Activated naive CD8-positive, alpha-beta T cell treated with anti-CD3 and anti-CD28 coated beads, Interleukin-2, amount 10 ng/mL, durations not matched to agents 7 days and 5 days (primary cell): ENCODE data around the gene HMGCS2. TPM values are rescaled to one million over a fixed set of nuclear protein-coding genes. Genes with fewer than 3 reads are reported as not detected.
"Not testable (repeated sequence)": the region's sequence is repeated elsewhere in the genome, so short reads cannot be mapped to it uniquely, and the experiment has no call there.

Experiments used
- ATAC-seq: fragments of 150-1000 bp; cut with Tn5 transposase; one replicate; pipeline ENCODE4 v1.10.0; 2021; ENCODE audit warnings: low read depth, moderate library complexity
- POLR2A ChIA-PET: fragments of 350-600 bp; sonication (Branson Sonifier 250); formaldehyde crosslinking; loops from one replicate; lab custom pipeline; 2021; ENCODE audit warnings: antibody characterized with exemption; lab: Charles Lee
- DNase-seq: peaks from one replicate; pipeline ENCODE4 v3.0.0; 2021
- H3K27ac Mint-ChIP-seq: one replicate; pipeline ENCODE4 v1.8.0; 2022; ENCODE audit warnings: mild to moderate bottlenecking, mixed read lengths
- H3K27me3 Mint-ChIP-seq: one replicate; pipeline ENCODE4 v1.8.0; 2022; ENCODE audit warnings: mild to moderate bottlenecking, moderate library complexity, mixed read lengths
- H3K36me3 Mint-ChIP-seq: one replicate; pipeline ENCODE4 v1.8.0; 2021; ENCODE audit warnings: mild to moderate bottlenecking, mixed read lengths
- H3K4me1 Mint-ChIP-seq: one replicate; pipeline ENCODE4 v1.8.0; 2021; ENCODE audit warnings: mixed read lengths
- H3K4me3 Mint-ChIP-seq: one replicate; pipeline ENCODE4 v1.8.0; 2022; ENCODE audit warnings: mild to moderate bottlenecking, moderate library complexity, mixed read lengths
- H3K9me3 Mint-ChIP-seq: one replicate; pipeline ENCODE4 v1.8.0; 2021; ENCODE audit warnings: mixed read lengths
- total RNA-seq, 2 experiments: library from RNA; stranded (reverse); gene quantifications; one replicate each; pipeline ENCODE4 v1.2.3, GENCODE V29; 2021

Gene HMGCS2
- total RNA-seq, 2 experiments from 2014 or later = not detected

DNA sequence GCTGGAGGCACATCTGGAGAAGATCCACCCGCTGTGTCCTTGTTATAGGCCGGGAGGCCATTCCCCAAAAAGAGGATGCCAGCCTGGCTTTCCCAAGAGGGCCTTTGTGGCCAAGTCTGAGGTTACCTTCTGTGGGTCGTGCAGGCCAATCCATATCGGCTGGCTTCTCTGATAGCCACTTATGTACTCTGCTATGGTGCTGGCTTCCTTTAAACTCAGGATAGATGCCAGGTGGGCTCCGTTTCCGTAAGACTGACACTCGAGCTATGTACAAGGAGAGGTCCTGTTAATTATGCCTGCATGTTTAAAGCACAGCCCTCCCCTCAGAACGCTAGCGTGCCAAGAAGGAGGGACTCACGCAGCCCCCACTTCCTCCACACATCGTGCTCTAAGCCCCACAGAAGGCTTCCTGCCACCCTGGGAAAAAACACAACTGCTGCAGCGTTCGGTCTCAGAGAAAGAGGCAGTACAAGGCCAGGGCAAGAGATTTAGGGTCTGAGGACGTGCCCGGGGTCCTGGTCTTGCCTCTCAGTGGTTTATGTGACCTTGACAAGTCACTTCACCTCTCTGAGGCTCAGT, 31.0 kb upstream of the HMGCS2 start:
- peaks cover 8% of the 10 kb centered on the region for H3K36me3 Mint-ChIP-seq
- H3K27me3 Mint-ChIP-seq = peaks cover 4% of the 10 kb centered on the region
- ATAC-seq (peak; percentile 88), DNase-seq (peak; percentile 46)
- POLR2A ChIA-PET = interaction anchor here (1.3 to 2.1 kb wide), 2 partner anchors 9 to 55 kb away, joined by 3 to 8 read pairs; no protein-coding TSS in a partner anchor
- H3K27ac Mint-ChIP-seq = peak overlapping the region; percentile 88
- peak overlapping the region; percentile 84 for H3K4me3 Mint-ChIP-seq
- no peaks in the 10 kb centered on the region for H3K9me3 Mint-ChIP-seq
- H3K4me1 Mint-ChIP-seq = peaks cover 22% of the 10 kb centered on the region

DNA sequence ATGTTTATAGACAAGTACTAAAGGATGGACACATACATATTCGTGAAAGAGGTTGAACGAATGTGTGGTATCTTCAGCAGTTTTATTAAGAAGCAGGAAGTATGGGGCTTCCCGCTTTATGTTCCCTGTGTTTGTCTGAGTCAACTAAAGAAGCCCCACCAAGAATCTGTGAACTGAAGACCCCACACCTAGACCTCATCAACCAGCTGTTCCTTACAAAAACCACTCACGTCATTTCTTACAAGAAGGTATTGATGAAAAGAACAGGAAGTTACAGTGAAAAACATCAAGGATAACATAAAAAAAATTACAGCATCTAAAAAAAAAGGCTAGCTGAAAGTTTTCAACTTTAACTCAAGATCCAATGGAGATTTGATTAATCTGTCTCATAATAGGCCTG, 30.3 kb upstream of the HMGCS2 start:
- DNase-seq (no peak), ATAC-seq (no peak)
- peaks cover 22% of the 10 kb centered on the region for H3K4me1 Mint-ChIP-seq
- peak overlapping the region; percentile 88 for H3K27ac Mint-ChIP-seq
- H3K27me3 Mint-ChIP-seq = no peaks in the 10 kb centered on the region
- H3K9me3 Mint-ChIP-seq = no peaks in the 10 kb centered on the region
- H3K36me3 Mint-ChIP-seq = peaks cover 14% of the 10 kb centered on the region
- peak overlapping the region; percentile 84 for H3K4me3 Mint-ChIP-seq
- POLR2A ChIA-PET = interaction anchor here (1.3 to 2.1 kb wide), 2 partner anchors 10 to 54 kb away, joined by 3 to 8 read pairs; no protein-coding TSS in a partner anchor

DNA sequence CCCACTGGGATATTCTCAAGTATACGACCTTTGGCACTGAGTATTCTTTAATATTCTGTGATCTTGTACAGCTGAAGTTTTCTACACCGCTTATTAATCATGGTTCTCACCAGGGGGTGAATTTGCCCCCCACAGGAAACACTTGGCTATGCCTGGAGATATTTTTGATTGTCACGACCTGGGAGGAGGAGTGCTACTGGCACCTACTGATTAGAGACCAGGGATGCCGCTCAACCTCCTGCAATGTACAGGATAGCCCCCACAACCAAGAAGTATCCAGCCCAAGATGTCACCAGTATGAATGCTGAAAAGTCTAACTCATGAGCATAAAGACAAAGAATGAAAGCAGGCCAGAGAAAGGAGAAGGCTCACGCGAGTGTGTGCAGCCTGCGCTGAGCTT, 28.9 kb upstream of the HMGCS2 start:
- Mint-ChIP-seq H3K27me3 (no peaks in the 10 kb centered on the region), H3K4me1 (peaks cover 22% of the 10 kb centered on the region), H3K4me3 (peak overlapping the region; percentile 33), H3K27ac (peak overlapping the region; percentile 1), H3K9me3 (no peaks in the 10 kb centered on the region), H3K36me3 (peaks cover 25% of the 10 kb centered on the region)
- DNase-seq (no peak), ATAC-seq (no peak)
- POLR2A ChIA-PET = interaction anchor here (2.1 kb wide), 1 partner anchor 11 kb away, joined by 8 read pairs; no protein-coding TSS in a partner anchor

DNA sequence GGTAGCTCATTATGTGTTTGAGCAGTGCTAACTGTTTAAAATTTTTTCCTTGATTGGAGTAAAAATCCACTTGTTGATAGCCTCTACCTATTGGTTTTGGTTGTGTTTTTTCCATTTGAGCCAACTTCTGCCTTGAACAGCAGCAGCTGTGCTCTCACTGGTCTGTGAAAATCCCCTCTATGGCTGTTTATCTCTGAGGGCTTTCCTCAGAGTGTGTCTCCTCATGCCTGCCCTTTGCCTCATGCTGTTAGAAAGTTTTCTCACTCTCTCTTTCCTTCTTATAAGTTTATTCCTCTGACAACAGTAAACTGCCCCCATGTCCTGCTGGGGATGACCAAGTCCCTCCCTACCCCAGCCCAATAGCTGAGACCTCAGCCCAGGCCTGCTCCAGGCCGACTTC, 28.5 kb upstream of the HMGCS2 start:
- Mint-ChIP-seq H3K9me3 (no peaks in the 10 kb centered on the region), H3K36me3 (peaks cover 25% of the 10 kb centered on the region), H3K27ac (no peak overlapping the region)

DNA sequence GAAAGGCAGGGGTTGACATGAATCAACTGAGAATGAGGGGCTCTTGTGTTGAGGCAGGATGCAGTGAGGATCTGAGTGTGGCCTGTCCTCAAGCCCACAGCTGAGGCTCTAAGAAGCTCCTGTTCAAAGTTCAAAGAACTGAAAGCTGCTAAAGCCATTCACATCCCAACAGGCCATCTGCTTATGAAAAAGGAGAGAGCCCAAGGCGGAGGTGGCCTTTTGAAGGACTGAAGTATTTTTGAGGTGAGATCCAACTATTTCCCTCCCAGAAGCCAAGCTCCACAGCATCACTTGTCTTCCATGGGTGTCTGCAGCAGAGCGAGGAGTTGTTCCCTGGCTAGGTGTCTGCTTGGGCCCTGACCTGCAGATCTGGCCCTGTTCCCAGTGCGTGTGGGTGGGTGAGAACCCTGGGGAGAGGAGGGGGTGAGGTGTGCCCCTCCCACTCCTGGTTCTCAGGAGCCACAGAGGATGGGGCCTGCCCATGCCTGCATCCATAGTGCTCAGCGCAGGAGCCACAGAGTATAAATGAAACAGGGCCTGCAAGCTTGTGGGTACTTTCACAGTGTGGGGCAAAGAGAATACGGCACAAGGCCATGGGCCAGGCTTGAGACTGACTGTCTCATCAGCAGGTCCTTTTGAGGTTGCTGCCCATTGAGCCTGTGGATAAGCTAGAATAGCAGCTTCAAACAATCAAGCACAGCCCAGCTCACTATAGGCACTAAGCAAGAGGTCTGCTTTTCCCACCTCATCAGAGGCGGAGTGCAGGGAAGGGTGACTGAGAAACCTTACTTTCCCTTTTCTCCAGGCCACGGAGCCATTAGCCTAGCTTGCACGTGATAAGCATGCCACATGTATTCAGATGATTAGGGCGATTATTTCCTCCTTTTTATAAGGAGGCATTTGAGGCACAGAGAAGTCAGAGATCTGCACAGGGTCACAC, 26.8 kb upstream of the HMGCS2 start:
- Mint-ChIP-seq H3K4me1 (peaks cover 19% of the 10 kb centered on the region), H3K4me3 (no peak overlapping the region), H3K36me3 (peaks cover 25% of the 10 kb centered on the region), H3K27ac (peak overlapping the region; percentile 30), H3K9me3 (no peaks in the 10 kb centered on the region), H3K27me3 (peaks cover 10% of the 10 kb centered on the region)
- DNase-seq = no peak
- POLR2A ChIA-PET = no interaction called here
- no peak for ATAC-seq

More for the DNA sequence above, 28.5 kb upstream of the HMGCS2 start:
- no peak for DNase-seq
- Mint-ChIP-seq H3K27me3 (no peaks in the 10 kb centered on the region), H3K4me3 (no peak overlapping the region), H3K4me1 (peaks cover 22% of the 10 kb centered on the region)
- no peak for ATAC-seq
- POLR2A ChIA-PET = no interaction called here

DNA sequence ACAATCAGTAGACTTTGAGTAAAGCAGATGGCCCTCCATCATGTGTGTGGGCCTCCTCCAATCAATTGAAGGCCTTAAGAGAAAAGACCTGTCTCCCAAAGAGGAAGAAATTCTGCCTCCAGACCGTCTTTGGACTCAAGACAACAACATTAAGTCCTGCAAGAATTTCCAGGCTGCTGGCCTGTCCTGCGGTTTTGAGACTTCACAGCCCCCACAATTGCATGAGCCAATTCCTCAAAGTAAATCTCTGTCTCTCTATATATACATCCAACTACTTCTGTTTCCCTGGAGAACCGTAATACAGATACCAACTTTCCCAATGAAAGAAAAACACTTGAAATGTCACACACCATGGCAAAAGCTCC, 26.2 kb upstream of the HMGCS2 start:
- Mint-ChIP-seq H3K27me3 (peaks cover 13% of the 10 kb centered on the region), H3K4me1 (peaks cover 18% of the 10 kb centered on the region), H3K9me3 (no peaks in the 10 kb centered on the region), H3K27ac (no peak overlapping the region), H3K36me3 (peaks cover 25% of the 10 kb centered on the region), H3K4me3 (no peak overlapping the region)
- POLR2A ChIA-PET = no interaction called here
- ATAC-seq = no peak
- no peak for DNase-seq

DNA sequence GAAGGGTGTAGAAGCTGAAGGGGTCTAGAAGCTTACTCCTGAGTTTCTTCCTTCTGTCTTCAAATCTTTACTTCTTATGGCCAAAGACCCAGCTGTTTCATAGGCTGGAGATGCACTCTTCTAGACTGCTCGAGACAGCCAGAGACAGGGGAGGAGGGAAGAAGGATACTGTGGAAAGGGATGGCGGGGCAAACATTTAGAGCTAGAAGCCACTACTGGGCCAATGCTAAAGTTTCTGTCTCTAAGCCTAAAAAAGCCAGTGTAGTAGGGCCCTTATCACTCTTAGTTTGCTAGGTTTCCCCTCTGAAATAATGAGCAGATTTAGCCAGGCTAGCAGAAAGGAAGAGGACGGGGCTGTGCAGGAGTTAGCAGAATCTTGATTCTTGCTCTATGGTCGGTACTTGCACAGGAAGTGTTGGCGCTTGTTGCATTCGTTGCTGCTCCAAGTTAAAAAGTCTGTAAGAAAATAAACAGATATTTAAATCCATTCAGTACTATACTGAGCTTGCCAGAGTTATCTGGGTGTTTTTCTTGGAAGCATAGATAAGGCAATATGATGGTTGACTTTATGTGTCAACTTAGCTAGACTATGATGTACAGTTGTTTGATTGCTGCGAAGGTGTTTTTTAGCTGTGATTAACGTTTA, 25.6 kb upstream of the HMGCS2 start:
- Mint-ChIP-seq H3K4me3 (no peak overlapping the region), H3K27ac (no peak overlapping the region), H3K9me3 (no peaks in the 10 kb centered on the region), H3K4me1 (peaks cover 16% of the 10 kb centered on the region), H3K36me3 (peaks cover 25% of the 10 kb centered on the region), H3K27me3 (peaks cover 14% of the 10 kb centered on the region)
- no peak for ATAC-seq
- POLR2A ChIA-PET = no interaction called here
- DNase-seq = no peak

DNA sequence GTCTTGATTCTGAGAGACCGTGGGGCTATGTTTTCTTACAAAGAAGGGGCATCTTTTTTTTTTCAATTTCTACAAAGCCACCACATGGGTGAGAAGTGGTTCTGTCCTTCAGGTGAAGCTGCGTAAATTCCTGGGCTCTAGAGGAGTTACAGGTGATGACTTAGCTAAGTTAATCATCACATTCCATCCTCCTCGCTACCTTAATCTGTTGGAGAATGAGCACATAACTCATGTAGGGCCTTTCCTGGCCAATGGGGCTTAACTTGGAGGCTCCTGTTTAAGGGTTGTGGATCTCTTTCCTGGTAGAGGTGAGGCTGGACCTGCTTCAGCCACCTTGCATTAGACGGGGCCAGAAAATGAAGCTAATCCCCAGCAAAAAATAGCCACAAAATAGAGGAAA, 22.7 kb upstream of the HMGCS2 start:
- DNase-seq (no peak), ATAC-seq (no peak)
- no peaks in the 10 kb centered on the region for H3K9me3 Mint-ChIP-seq
- H3K4me3 Mint-ChIP-seq = no peak overlapping the region
- peaks cover 15% of the 10 kb centered on the region for H3K4me1 Mint-ChIP-seq
- POLR2A ChIA-PET = interaction anchor here (1.3 kb wide), 1 partner anchor 9 kb away, joined by 3 read pairs; no protein-coding TSS in a partner anchor
- H3K27ac Mint-ChIP-seq = no peak overlapping the region
- peaks cover 23% of the 10 kb centered on the region for H3K36me3 Mint-ChIP-seq
- peaks cover 20% of the 10 kb centered on the region for H3K27me3 Mint-ChIP-seq

DNA sequence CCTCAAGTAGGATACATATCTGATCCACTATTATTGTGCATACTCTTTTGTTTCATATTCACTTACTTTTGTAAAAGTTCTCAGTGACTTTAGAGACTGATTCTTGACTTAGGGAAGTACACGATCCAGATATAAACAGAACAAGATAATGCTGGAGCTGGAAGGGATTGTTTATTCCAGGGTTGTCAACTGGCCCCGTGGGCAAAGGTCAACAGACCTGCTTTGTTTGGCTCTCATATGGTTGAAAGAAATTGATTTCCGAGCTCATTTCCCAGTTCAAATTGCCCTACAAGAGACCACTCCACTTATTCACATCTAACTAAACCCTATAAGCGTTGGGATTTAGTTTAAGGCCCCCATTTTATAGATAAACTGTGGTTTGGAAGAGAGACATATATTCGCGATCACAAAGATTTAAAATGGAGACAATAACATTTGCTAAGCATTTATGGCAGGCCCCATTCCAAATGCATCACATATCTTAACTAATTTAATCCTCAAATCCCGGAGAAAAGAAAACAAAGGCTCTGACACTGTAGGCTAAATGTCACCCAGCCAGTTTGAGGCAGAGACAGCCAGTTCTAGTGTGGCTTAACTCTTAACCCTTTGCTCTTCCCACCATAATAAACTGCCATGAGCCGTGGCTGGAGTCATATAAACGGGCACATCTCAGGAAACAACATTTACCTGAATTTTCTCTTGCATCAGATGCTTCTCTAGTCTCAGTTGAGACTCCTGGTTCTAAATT, 21.9 kb upstream of the HMGCS2 start:
- Mint-ChIP-seq H3K4me1 (peaks cover 19% of the 10 kb centered on the region), H3K4me3 (no peak overlapping the region), H3K27ac (no peak overlapping the region), H3K9me3 (no peaks in the 10 kb centered on the region), H3K27me3 (peaks cover 24% of the 10 kb centered on the region), H3K36me3 (peaks cover 21% of the 10 kb centered on the region)
- POLR2A ChIA-PET = no interaction called here
- no peak for ATAC-seq
- DNase-seq = no peak

DNA sequence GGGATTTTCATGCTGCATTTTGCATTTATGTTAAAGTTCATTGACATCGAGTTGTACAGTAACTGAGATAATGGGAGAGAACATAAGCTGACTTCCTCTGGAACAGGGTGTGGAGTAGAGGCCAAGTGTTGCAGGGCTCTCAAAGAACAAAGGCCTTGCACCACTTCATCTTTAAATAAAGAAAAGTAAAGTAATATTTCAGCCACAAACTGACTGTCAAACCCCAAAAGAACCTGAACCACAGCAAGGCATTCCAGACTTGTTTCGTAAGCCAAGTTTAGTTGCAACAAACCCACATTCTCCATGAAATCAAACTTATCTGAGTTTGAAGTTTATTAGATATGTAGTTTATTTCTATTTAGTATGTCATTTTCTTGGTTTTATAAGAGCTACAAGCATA, 19.1 kb upstream of the HMGCS2 start:
- H3K36me3 Mint-ChIP-seq = no peaks in the 10 kb centered on the region

DNA sequence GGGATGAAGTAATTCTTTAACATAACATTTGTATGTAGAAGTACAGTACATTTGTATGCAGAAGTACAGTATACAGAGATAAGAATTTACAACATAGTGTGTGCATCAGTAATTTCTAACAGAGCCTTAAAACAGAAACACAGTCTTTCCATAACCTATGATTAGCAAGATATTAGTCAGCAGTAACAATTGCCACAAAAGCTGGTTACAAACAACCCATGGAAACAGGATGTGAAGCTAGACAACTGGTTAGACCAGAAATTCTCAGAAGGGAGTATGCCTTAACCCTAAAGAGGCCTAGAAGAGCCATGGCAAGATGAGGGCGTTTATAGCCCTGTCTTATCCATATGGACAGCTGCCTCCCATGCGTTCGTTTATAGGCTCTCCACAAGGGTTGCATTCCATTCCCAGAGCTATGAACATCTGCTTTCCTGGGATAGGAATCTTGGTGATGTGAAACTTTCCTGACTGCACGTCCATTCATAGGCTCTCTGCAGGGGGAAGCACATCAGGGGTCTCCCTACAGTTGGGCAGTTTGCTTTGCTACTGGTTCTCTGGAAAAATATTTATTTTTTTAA, 17.9 kb upstream of the HMGCS2 start:
- Mint-ChIP-seq H3K27me3 (peaks cover 39% of the 10 kb centered on the region), H3K4me1 (peaks cover 17% of the 10 kb centered on the region)
- H3K36me3 Mint-ChIP-seq, H3K9me3 Mint-ChIP-seq, H3K27ac Mint-ChIP-seq, DNase-seq, ATAC-seq, H3K4me3 Mint-ChIP-seq, POLR2A ChIA-PET: not testable (repeated sequence)

More for the DNA sequence above, 19.1 kb upstream of the HMGCS2 start:
- Mint-ChIP-seq H3K27ac (no peak overlapping the region), H3K27me3 (peaks cover 36% of the 10 kb centered on the region), H3K4me3 (peak overlapping the region; percentile 7), H3K9me3 (no peaks in the 10 kb centered on the region), H3K4me1 (peaks cover 17% of the 10 kb centered on the region)
- DNase-seq = no peak
- no peak for ATAC-seq
- POLR2A ChIA-PET = no interaction called here

DNA sequence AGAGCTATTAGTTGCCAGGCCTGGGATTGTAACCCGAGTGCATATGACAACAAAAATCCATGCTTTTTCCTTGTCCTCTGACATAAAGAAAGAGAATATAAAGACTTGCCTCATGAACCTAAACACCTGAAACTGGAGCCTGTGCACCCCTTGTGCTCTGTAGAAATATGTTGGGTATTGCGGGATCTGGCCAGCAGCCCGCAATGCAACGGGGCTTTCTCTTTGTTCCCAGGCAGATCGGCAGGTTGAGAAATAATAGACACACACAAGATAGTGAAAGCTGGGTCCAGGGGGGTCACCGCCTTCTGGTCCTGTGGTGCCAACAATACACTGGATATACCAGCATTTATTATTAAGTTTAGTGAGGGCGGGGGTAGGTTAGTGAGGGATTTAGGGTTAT, 17.3 kb upstream of the HMGCS2 start:
- H3K36me3 Mint-ChIP-seq, POLR2A ChIA-PET, H3K27ac Mint-ChIP-seq, DNase-seq, ATAC-seq, H3K9me3 Mint-ChIP-seq, H3K4me3 Mint-ChIP-seq: not testable (repeated sequence)
- H3K4me1 Mint-ChIP-seq = peaks cover 17% of the 10 kb centered on the region
- H3K27me3 Mint-ChIP-seq = peaks cover 41% of the 10 kb centered on the region
